ENCODE data around the gene PIM3. TPM values are rescaled to one million over a fixed set of nuclear protein-coding genes. Genes with fewer than 3 reads are reported as not detected.

Gene PIM3
- total RNA-seq, 2 experiments from 2014 or later, result 224 to 230 TPM

DNA sequence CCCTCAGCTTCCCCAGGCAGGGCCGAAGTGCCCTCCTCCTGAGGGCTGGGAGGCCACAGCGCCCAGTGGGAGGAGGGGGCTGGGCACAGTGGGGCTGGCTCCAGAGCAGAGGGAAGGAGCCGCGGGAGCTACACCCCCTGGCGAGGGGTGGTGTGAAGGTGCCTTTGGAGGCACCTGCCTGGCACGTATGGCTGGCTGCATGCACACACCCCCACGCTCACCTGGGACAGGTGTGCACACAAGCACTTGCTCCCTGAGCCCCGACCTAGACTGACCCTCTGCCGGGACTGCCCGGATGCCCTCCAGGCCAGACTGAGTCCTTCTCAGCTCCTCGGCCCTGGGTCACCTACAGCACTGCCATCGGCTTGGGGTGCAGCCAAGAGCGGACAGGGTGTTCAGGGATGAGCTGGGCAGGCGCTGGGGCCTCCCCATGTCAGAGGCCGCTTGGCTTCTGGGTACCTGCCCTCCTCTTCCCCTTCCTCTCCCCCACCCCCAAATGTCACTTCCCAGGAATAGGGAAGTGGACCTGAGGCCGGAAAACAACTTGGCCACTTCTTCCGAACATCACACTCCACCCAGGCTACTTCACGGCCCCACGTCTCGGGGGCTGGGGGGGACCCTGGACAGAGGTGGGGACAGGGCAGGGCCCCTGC lies 7.4 kb upstream of the PIM3 start:
- Mint-ChIP-seq H3K36me3 (ENCODE audit: low read depth) (no peaks in the 10 kb centered on the region), H3K27me3 (no peaks in the 10 kb centered on the region), H3K27ac (no peak overlapping the region), H3K9me3 (no peaks in the 10 kb centered on the region), H3K4me3 (no peak overlapping the region), H3K4me1 (ENCODE audit: low read depth) (no peaks in the 10 kb centered on the region)
- intact Hi-C loops (cut with DNase I, micrococcal nuclease), result no loop called here
- Histone ChIP-seq H3K27ac (ENCODE audit: low read depth in 1 of 2, low read length in 2 of 2) (no peak overlapping the region), H3K9me3 (ENCODE audit: control insufficient read depth in 1 of 2, insufficient read depth in 1 of 2, low read length in 2 of 2) (no peaks in the 10 kb centered on the region), H3K27me3 (ENCODE audit: control insufficient read depth in 1 of 2, insufficient read depth in 2 of 2, low read length in 2 of 2) (no peaks in the 10 kb centered on the region), H3K4me1 (ENCODE audit: insufficient read depth, low read length) (peaks cover 2% of the 10 kb centered on the region), H3K36me3 (ENCODE audit: insufficient read depth, low read length) (no peaks in the 10 kb centered on the region), H3K4me3 (ENCODE audit: low read length) (no peak overlapping the region)
- ATAC-seq (ENCODE audit: poor library complexity) (no peak), DNase-seq (peak in 1 of 14 experiments; percentile 22)
- ChIA-PET CTCF (no interaction called here), POLR2A (no interaction called here)
- TF ChIP-seq, protein P1, sequence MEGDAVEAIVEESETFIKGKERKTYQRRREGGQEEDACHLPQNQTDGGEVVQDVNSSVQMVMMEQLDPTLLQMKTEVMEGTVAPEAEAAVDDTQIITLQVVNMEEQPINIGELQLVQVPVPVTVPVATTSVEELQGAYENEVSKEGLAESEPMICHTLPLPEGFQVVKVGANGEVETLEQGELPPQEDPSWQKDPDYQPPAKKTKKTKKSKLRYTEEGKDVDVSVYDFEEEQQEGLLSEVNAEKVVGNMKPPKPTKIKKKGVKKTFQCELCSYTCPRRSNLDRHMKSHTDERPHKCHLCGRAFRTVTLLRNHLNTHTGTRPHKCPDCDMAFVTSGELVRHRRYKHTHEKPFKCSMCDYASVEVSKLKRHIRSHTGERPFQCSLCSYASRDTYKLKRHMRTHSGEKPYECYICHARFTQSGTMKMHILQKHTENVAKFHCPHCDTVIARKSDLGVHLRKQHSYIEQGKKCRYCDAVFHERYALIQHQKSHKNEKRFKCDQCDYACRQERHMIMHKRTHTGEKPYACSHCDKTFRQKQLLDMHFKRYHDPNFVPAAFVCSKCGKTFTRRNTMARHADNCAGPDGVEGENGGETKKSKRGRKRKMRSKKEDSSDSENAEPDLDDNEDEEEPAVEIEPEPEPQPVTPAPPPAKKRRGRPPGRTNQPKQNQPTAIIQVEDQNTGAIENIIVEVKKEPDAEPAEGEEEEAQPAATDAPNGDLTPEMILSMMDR (IDR thresholded peaks at IDR 0.05), result no peak

GRCh38 chr22:49953680-49954344 lies 6.8 kb upstream of the PIM3 start:
- TF ChIP-seq, protein P1 (IDR thresholded peaks at IDR 0.05), result no peak
- ChIA-PET POLR2A (no interaction called here), CTCF (no interaction called here)
- no peaks in the 10 kb centered on the region for H3K4me1 ChIP-seq (ENCODE audit: insufficient read depth, low read length)
- no peaks in the 10 kb centered on the region for H3K27me3 Mint-ChIP-seq
- ATAC-seq (ENCODE audit: poor library complexity) (no peak), DNase-seq (no peak)
- no peaks in the 10 kb centered on the region for H3K4me1 Mint-ChIP-seq (ENCODE audit: low read depth)
- no peaks in the 10 kb centered on the region for H3K9me3 Mint-ChIP-seq
- H3K9me3 ChIP-seq (ENCODE audit: control insufficient read depth in 1 of 2, insufficient read depth in 1 of 2, low read length in 2 of 2), result no peaks in the 10 kb centered on the region
- no peaks in the 10 kb centered on the region for H3K27me3 ChIP-seq (ENCODE audit: control insufficient read depth in 1 of 2, insufficient read depth in 2 of 2, low read length in 2 of 2)
- intact Hi-C loops (cut with DNase I, micrococcal nuclease), result no loop called here
- H3K27ac ChIP-seq (ENCODE audit: low read depth in 1 of 2, low read length in 2 of 2), result no peak overlapping the region
- no peak overlapping the region for H3K27ac Mint-ChIP-seq
- no peak overlapping the region for H3K4me3 Mint-ChIP-seq
- peaks cover under 1% of the 10 kb centered on the region for H3K36me3 Mint-ChIP-seq (ENCODE audit: low read depth)
- no peak overlapping the region for H3K4me3 ChIP-seq (ENCODE audit: low read length)
- no peaks in the 10 kb centered on the region for H3K36me3 ChIP-seq (ENCODE audit: insufficient read depth, low read length)

- Mint-ChIP-seq H3K9me3 (no peaks in the 10 kb centered on the region), H3K4me1 (ENCODE audit: low read depth) (no peaks in the 10 kb centered on the region), H3K36me3 (ENCODE audit: low read depth) (peaks cover 6% of the 10 kb centered on the region), H3K27ac (no peak overlapping the region), H3K4me3 (no peak overlapping the region), H3K27me3 (no peaks in the 10 kb centered on the region)
- CTCF ChIA-PET, result no interaction called here
- Histone ChIP-seq H3K27ac (ENCODE audit: low read depth in 1 of 2, low read length in 2 of 2) (no peak overlapping the region), H3K36me3 (ENCODE audit: insufficient read depth, low read length) (no peaks in the 10 kb centered on the region), H3K27me3 (ENCODE audit: control insufficient read depth in 1 of 2, insufficient read depth in 2 of 2, low read length in 2 of 2) (no peaks in the 10 kb centered on the region), H3K9me3 (ENCODE audit: control insufficient read depth in 1 of 2, insufficient read depth in 1 of 2, low read length in 2 of 2) (no peaks in the 10 kb centered on the region), H3K4me3 (ENCODE audit: low read length) (no peak overlapping the region), H3K4me1 (ENCODE audit: insufficient read depth, low read length) (peaks cover 4% of the 10 kb centered on the region)
- intact Hi-C loops (cut with DNase I, micrococcal nuclease), result no loop called here
- POLR2A ChIA-PET, result no interaction called here
- ATAC-seq (ENCODE audit: poor library complexity) (no peak), DNase-seq (no peak)
- TF ChIP-seq, protein P1 (IDR thresholded peaks at IDR 0.05), result no peak
Observed at GRCh38 chr22:49954354-49954753, 6.2 kb upstream of the PIM3 start.
